Measurements from ENCODE around the gene NTPCR. TPM values are rescaled to one million over a fixed set of nuclear protein-coding genes. Genes with fewer than 3 reads are reported as not detected.

NTPCR gene
- total RNA-seq, 2 experiments from 2014 or later = 8.5 to 9.3 TPM

DNA sequence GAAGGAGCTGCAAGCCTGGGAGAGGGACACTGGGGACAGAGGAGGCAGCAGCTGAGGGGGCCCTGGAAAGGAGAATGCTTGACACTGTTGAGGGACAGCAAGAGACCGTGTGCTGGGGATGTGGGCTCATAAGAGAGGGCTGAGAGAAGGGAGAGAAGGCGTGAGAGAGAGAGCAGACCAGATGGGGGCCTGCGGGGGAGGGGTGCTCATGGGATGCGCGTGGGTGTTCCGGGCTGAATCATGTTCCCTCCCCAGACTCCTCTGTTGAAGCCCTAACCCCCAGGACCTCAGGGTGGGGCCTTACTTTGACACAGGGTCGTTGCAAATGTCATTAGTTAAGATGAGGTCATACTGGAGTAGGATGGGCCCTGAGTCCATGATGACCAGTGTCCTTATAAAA, 40.8 kb downstream of the NTPCR start:
- Mint-ChIP-seq H3K27me3 (no peaks in the 10 kb centered on the region), H3K4me3 (no peak overlapping the region), H3K4me1 (ENCODE audit: low read depth) (no peaks in the 10 kb centered on the region), H3K27ac (no peak overlapping the region), H3K9me3 (no peaks in the 10 kb centered on the region), H3K36me3 (ENCODE audit: low read depth) (peaks cover 66% of the 10 kb centered on the region)
- TF ChIP-seq, protein P1, sequence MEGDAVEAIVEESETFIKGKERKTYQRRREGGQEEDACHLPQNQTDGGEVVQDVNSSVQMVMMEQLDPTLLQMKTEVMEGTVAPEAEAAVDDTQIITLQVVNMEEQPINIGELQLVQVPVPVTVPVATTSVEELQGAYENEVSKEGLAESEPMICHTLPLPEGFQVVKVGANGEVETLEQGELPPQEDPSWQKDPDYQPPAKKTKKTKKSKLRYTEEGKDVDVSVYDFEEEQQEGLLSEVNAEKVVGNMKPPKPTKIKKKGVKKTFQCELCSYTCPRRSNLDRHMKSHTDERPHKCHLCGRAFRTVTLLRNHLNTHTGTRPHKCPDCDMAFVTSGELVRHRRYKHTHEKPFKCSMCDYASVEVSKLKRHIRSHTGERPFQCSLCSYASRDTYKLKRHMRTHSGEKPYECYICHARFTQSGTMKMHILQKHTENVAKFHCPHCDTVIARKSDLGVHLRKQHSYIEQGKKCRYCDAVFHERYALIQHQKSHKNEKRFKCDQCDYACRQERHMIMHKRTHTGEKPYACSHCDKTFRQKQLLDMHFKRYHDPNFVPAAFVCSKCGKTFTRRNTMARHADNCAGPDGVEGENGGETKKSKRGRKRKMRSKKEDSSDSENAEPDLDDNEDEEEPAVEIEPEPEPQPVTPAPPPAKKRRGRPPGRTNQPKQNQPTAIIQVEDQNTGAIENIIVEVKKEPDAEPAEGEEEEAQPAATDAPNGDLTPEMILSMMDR (IDR thresholded peaks at IDR 0.05) = no peak
- ChIA-PET POLR2A (no interaction called here), CTCF (no interaction called here)
- intact Hi-C loops (cut with DNase I, micrococcal nuclease) = no loop called here
- H3K4me3 ChIP-seq (ENCODE audit: low read length) = no peak overlapping the region
- H3K27ac ChIP-seq (ENCODE audit: low read depth in 1 of 2, low read length in 2 of 2) = no peak overlapping the region
- DNase-seq (no peak), ATAC-seq (ENCODE audit: poor library complexity) (no peak)
- no peaks in the 10 kb centered on the region for H3K27me3 ChIP-seq (ENCODE audit: control insufficient read depth in 1 of 2, insufficient read depth in 2 of 2, low read length in 2 of 2)
- H3K4me1 ChIP-seq (ENCODE audit: insufficient read depth, low read length) = no peaks in the 10 kb centered on the region
- peaks cover 0 to 10% of the 10 kb centered on the region in 2 experiments for H3K9me3 ChIP-seq (ENCODE audit: control insufficient read depth in 1 of 2, insufficient read depth in 1 of 2, low read length in 2 of 2)
- peaks cover 38% of the 10 kb centered on the region for H3K36me3 ChIP-seq (ENCODE audit: insufficient read depth, low read length)

DNA sequence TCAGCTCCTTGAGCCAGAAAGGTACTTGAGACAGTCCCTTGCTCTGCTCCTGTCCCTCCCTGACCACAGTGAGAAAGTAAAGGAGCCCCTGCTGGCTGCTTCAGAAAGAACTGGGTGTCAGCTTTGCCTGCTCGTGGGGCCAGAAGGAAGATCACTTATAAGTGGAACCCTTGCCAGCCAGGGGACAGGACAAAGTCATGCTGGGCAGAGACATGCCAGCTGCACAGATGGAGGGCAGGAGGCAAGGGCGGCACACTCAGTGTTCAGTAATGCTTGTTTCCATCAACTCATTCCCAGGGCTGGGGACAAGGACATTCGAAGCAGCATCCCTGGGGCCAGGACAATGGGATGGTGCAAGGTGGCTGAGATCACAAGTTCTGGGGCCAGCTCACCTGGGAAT, 41.8 kb downstream of the NTPCR start:
- Histone ChIP-seq H3K27me3 (ENCODE audit: control insufficient read depth in 1 of 2, insufficient read depth in 2 of 2, low read length in 2 of 2) (no peaks in the 10 kb centered on the region), H3K4me3 (ENCODE audit: low read length) (no peak overlapping the region), H3K36me3 (ENCODE audit: insufficient read depth, low read length) (peaks cover 43% of the 10 kb centered on the region), H3K27ac (ENCODE audit: low read depth in 1 of 2, low read length in 2 of 2) (no peak overlapping the region), H3K9me3 (ENCODE audit: control insufficient read depth in 1 of 2, insufficient read depth in 1 of 2, low read length in 2 of 2) (peaks cover 0 to 10% of the 10 kb centered on the region in 2 experiments), H3K4me1 (ENCODE audit: insufficient read depth, low read length) (no peaks in the 10 kb centered on the region)
- DNase-seq (no peak), ATAC-seq (ENCODE audit: poor library complexity) (no peak)
- H3K27ac Mint-ChIP-seq = no peak overlapping the region
- H3K9me3 Mint-ChIP-seq = no peaks in the 10 kb centered on the region
- H3K27me3 Mint-ChIP-seq = no peaks in the 10 kb centered on the region
- no peaks in the 10 kb centered on the region for H3K4me1 Mint-ChIP-seq (ENCODE audit: low read depth)
- no peak overlapping the region for H3K4me3 Mint-ChIP-seq
- peaks cover 76% of the 10 kb centered on the region for H3K36me3 Mint-ChIP-seq (ENCODE audit: low read depth)
- TF ChIP-seq, protein P1 (IDR thresholded peaks at IDR 0.05) = no peak
- intact Hi-C loops (cut with DNase I, micrococcal nuclease) = no loop called here
- CTCF ChIA-PET = no interaction called here
- POLR2A ChIA-PET = no interaction called here

DNA sequence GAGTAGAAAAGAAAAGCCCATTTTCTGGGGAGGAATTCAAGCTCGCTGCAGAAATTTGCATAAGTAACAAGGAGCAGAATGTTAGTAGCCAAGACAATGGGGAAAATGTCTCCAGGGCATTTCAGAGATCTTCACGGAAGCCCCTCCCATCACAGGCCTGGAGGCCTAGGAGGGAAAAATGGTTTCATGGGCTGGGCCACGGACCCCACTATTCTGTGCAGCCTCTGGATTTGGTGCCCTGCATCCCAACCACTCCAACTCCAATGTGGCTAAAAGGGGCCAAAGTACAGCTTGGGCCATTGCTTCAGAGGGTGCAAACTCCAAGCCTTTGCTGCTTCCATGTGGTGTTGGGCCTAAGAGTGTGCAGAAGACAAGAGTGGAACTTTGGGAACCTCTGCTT, 43.1 kb downstream of the NTPCR start:
- TF ChIP-seq, protein P1 (IDR thresholded peaks at IDR 0.05) = no peak
- Mint-ChIP-seq H3K27me3 (no peaks in the 10 kb centered on the region), H3K4me1 (ENCODE audit: low read depth) (no peaks in the 10 kb centered on the region), H3K27ac (no peak overlapping the region), H3K9me3 (no peaks in the 10 kb centered on the region), H3K36me3 (ENCODE audit: low read depth) (peaks cover 89% of the 10 kb centered on the region), H3K4me3 (no peak overlapping the region)
- H3K27ac ChIP-seq (ENCODE audit: low read depth in 1 of 2, low read length in 2 of 2) = no peak overlapping the region
- intact Hi-C loops (cut with DNase I, micrococcal nuclease) = no loop called here
- no peaks in the 10 kb centered on the region for H3K4me1 ChIP-seq (ENCODE audit: insufficient read depth, low read length)
- peaks cover 56% of the 10 kb centered on the region for H3K36me3 ChIP-seq (ENCODE audit: insufficient read depth, low read length)
- no peak overlapping the region for H3K4me3 ChIP-seq (ENCODE audit: low read length)
- H3K27me3 ChIP-seq (ENCODE audit: control insufficient read depth in 1 of 2, insufficient read depth in 2 of 2, low read length in 2 of 2) = no peaks in the 10 kb centered on the region
- no peak for DNase-seq
- peaks cover 0 to 10% of the 10 kb centered on the region in 2 experiments for H3K9me3 ChIP-seq (ENCODE audit: control insufficient read depth in 1 of 2, insufficient read depth in 1 of 2, low read length in 2 of 2)
- ChIA-PET POLR2A (no interaction called here), CTCF (no interaction called here)
- ATAC-seq (ENCODE audit: poor library complexity) = no peak
